HG02981 (cell line): ENCODE data around the gene OSTN.
"Not testable (repeated sequence)": the region's sequence is repeated elsewhere in the genome, so short reads cannot be mapped to it uniquely, and the experiment has no call there.

Experiments used
- ATAC-seq: cut with Tn5 transposase; IDR thresholded peaks from one replicate; pipeline ENCODE4 v1.9.1; 2021; ENCODE audit warnings: mild to moderate bottlenecking, moderate library complexity; ENCODE audit not compliant: unreplicated experiment

OSTN gene

GRCh38 chr3:191198932-191199331 lies at the start of gene OSTN:
Gene OSTN (plus strand): TSS chr3:191199241. CDS start chr3:191212533, 13,292 bp downstream.
- ATAC-seq = no peak

DNA sequence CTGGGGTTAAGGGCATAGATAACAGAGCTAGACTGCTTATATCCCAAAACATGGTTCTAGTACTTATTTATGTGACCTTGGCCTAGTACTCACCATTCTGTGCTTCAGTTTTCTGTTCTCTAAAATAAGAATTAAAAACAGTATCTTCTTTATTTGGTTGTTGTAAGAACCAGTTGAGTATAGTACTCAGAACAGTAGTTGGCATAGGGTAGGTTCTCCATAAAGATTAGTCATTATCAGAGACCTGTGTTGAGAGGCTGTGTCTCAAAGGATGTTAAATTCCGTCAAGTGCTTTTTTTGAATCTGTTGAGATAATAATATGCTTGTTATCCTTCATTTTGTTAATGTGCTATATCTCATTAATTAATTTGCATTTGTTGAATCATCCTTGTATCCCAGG lies 47.4 kb upstream of the OSTN start:
- ATAC-seq = peak; percentile 53

DNA sequence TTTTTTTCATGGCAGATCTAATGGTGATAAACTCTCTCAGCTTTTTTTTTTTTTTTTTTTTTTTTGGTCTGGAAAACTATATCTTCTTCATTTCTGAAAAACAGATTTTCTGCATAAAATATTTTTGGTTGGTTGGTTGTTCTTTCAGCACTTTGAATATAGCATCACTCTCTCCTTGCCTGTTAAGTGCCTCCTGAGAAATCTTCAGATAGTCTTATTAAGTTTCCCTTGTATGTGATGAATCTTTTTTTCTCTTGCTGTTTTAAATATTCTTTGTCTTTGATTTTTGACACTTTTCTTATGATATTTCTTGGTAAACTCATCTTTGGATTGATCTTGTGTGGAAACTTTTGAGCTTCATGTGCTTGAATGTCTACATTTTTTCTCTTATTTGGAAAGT lies 44.2 kb upstream of the OSTN start:
- ATAC-seq = no peak

GRCh38 chr3:191158247-191158646 lies 40.8 kb upstream of the OSTN start:
- ATAC-seq = no peak

- ATAC-seq = no peak
Observed at GRCh38 chr3:191158815-191159214, 40.2 kb upstream of the OSTN start.

DNA sequence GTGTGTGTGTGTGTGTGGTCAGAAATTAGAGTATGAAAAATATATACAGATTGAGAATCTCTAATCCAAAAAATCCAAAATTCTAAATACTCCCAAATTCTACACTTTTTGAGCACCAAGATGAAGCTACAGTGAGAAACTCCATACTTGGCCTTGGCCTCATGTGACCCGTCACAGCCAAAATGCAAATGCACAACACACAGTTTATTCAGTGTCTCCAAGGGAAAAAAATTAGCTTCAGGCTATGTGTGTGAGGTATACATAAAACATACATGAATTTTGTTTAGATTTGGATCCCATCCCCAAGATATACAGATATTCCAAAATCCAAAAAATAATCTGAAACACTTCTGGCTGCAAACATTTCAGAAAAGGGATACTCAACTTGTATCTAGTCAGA lies 33.2 kb upstream of the OSTN start:
- ATAC-seq = no peak

GRCh38 chr3:191166368-191166767 lies 32.7 kb upstream of the OSTN start:
- ATAC-seq = no peak

DNA sequence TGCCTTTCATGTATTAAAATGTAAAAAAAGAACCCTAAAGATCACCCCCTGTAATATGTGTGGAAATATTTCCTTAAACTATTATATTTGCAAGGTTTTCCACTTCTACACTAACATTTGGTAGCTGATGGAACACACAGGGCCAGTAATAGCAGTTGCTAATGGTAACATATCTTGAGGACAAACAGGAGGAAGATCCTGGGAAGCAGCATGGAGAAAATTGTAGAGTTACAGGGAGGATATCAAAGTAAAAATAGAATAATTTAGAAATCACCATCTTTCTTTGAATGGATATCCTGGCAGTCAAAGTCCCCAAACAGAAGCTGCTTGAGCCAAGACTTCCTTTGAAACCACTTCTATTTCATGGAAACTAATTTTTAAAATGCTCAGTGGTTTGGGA lies 29.5 kb upstream of the OSTN start:
- ATAC-seq = no peak

DNA sequence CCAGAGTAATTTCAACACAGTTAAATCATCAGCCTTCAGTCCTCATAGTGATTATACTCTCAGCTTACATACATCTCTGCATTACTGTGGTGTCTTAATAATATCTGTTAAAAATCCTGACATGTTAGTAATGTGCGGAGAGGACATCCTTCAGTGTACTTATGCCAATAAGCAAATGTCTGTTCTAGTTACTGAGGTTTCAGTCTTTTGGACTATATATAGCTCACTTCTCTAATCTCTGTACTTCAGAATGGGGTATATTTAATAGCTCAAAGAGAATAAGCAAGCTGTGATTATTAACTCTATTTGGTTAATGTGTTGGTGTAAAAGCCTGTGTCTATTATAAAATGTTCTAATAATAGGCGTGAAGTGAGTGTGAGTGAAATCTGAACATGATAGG lies 28.9 kb upstream of the OSTN start:
- ATAC-seq = peak; percentile 72

DNA sequence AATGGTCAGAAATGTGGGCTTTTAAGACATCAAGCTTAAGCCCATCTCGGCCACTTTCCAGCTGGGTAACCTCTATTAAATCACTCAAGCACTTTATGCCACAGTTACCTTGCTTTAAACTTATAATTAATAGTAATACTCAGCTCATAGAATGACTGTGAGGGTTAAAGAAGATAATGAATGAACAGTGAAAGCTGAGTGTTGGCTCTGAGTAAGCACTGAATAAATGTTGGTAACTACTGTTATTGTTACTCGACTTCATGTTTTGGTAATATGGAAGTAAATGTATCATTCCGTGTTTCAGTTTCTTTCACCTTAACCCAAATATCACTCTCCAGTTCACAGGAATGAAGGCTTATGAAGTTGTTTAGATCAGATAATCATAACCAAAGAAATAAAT lies 23.9 kb upstream of the OSTN start:
- no peak for ATAC-seq

- ATAC-seq = no peak
Observed at GRCh38 chr3:191176038-191176785, 22.8 kb upstream of the OSTN start.

GRCh38 chr3:191185382-191185781 lies 13.7 kb upstream of the OSTN start:
- not testable (repeated sequence) for ATAC-seq

DNA sequence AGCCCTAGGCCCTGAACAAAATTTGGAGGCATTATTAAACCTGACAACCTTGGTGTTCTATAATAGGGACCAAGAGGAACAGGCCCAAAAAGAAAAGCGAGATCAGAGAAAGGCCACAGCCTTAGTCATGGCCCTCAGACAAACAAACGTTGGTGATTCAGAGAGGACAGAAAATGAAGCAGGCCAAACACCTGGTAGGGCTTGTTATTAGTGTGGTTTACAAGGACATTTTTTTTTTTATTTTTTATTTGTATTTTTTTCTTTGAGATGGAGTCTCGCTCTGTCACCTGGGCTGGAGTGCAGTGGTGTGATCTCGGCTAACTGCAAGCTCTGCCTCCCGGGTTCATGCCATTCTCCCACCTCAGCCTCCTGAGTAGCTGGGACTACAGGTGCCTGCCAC lies 10.8 kb upstream of the OSTN start:
- not testable (repeated sequence) for ATAC-seq

DNA sequence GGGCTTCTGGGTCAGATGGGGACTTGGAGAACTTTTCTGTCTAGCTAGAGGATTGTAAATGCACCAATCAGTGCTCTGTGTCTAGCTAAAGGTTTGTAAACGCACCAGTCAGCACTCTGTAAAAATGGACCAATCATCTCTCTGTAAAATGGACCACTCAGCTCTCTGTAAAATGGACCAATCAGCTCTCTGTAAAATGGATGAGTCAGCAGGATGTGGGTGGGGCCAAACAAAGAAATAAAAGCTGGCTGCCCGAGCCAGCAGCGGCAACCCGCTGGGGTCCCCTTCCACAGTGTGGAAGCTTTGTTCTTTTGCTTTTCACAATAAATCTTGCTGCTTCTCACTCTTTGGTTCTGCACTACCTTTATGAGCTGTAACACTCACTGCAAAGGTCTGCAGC lies 6.8 kb upstream of the OSTN start:
- not testable (repeated sequence) for ATAC-seq

- no peak for ATAC-seq
Observed at GRCh38 chr3:191192941-191193340, 6.1 kb upstream of the OSTN start.

GRCh38 chr3:191197761-191198306 lies 1.2 kb upstream of the OSTN start:
- no peak for ATAC-seq

DNA sequence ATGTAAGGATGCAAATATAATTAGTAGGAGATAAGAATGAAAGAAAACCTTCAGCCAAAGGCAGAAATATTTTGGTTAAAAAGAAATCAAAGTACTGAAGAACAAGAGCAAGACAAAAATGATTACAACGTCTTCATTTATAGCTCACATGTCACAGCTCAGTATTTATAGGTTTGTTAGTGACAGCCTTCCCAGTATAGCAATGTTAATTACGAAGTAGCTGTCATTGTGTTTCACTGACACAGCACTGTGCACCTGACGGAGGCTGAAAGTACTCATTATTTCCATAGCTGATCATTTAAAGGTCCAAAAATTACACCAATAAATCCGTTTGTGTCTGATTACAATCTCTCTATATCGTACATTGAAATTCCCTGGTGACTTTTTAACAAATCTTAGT lies 561 bp upstream of the OSTN start:
- ATAC-seq = no peak

- no peak for ATAC-seq
Observed at GRCh38 chr3:191210032-191210431, 11.0 kb downstream of the OSTN start.

DNA sequence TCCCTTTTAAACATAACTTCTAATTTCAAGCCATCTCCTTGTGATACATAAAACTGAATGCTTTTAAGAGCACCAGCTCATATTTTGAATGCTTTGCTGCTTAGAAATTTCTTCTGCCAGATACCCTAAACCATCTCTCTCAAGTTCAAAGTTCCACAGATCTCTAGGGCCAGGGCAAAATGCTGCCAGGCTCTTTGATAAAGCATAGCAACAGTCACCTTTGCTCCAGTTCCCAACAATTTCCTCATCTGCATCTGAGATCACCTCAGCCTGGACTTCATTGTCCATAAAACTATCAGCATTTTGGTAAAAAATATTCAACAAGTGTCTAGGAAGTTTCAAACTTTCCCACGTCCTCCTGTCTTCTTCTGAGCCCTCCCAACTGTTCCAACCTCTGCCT lies 17.5 kb downstream of the OSTN start:
- no peak for ATAC-seq

DNA sequence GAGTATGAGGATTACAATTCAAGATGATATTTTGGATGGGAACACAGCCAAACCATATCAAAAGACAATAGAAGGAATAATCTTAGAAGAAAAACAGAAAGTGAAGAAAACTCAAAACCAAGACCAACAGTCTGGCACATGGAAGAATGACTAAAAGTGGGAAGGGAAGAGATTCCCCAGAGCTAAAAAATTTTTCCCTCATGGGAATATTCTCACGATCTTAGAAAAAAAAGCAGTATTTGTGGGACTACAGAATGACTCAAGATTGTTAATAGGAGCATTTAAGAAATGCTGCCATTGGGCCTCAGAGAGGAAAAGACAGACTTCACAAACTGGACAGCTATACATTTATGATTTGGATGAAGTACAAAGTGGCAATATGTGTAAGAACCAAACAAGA lies 18.3 kb downstream of the OSTN start:
- no peak for ATAC-seq

DNA sequence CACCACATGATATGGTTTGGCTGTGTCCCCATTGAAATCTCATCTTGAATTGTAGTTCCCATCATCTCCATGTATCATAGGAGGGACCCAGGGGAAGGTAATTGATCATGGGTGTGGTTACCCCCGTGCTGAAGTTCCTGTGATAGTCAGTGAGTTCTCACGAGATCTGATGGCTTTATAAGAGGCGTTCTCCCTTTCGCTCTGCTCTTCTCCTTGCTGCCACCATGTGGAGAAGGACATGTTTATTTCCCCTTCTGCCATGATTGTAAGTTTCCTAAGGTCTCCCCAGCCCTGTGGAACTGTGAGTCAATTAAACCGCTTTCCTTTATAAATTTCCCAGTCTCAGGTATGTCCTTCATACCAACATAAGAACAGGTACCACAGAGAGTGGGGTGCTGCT lies 21.9 kb downstream of the OSTN start:
- ATAC-seq = no peak

GRCh38 chr3:191221638-191222037 lies 22.6 kb downstream of the OSTN start:
- no peak for ATAC-seq

DNA sequence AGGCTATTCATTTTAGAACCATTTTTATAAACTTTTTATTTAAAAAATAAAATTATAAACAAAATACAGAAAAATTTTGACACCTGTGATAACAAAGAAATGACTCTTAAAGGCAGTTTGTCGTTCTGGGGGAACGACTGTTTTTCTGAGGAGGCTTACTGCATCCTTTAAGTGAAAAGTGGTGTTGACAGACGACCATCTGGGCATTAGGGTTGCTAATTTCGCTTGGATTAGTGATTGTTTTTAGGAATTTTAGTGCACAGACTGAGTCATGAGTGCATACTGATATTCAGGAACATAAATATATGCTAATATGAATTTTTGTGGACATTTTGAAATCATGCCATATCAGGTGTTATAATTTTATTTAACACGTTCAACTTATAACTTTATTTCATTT lies 28.5 kb downstream of the OSTN start:
- no peak for ATAC-seq
